ENCODE measurements around the gene NGEF.

NGEF gene

DNA sequence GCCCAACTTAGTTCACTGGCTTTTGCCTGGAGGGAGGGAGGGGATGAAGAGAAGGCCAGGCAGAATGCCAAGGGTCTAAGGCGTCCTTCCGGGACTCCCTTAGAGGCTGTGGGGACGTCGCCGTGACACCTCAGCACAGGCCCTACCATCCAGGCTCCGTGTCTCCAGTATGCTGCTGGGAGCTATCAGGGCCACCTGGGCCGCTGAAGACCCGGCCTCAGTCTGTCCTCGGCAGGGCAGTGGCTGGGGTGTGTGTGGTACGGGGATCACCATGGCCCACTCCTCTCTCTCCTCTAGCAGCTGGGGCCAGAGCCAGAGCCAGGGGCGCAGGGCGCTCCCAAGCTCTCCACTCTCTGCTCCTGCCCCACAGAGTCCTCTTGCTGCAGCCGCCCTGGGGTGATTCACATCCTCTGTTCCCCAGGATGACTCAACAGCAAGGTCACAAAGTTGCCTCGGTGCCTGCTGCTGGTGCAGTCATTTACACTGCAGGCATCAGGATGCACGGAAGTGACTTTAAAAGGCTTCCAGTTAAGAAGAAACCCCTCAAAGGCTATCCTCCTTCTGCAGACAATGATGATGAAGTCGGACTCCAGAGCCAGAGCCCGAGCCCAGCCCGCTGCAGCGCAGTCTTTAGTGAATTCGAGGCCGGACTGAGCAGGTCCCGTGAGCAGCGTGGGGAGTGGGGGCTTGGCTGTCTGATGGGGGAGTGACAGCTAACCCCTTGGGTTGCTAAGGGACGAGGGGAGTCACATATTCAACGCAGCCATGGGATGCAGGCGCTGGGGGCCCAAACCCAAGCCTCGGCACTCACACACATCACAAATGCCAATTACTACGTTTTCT lies 111.1 kb downstream of the NGEF start:
- no peak for DNase-seq

DNA sequence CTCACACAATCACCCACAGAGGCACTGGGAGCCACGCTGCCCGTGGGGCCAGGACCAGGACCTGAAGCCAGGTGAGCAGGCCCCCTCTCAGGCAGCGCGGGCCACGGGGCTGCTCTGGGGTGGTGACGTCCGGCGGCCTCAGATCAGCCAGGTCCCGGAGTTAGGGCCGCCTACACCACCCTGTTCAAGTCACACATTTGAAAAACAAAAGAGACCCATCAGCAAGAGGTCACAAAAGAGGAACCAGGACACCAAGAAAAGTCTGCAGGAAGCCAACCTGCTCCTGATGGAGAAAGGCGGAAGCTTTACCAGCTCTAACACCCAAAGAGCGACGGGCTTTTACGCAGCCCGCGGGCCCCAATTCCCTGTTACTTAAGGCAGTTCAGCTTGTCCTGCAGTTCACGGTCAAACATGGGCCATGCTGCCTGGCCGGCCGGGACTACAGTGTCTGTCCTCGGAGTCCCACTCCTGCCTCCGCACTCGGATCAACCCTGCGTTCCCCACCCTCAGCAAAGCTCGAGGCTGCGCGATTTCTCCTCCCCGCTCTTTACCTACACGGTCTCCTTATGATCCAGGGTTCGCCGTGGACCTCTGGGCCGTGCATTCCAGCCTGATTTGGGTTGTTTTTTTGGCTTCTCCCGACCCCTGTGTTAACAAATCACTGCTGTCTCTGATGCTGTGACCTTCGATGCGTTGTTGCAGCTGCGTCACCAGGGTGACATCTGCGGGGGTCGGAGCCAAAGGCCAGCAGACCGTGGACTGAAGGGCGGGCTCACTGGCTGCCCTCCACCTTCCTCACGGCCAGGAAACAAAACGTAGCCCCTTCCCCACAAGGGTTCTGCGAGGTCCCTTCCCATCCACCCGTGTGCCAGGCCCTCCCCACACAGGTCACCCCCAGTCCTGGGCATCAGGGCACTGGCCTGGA lies 112.0 kb downstream of the NGEF start:
- DNase-seq, result no peak

DNA sequence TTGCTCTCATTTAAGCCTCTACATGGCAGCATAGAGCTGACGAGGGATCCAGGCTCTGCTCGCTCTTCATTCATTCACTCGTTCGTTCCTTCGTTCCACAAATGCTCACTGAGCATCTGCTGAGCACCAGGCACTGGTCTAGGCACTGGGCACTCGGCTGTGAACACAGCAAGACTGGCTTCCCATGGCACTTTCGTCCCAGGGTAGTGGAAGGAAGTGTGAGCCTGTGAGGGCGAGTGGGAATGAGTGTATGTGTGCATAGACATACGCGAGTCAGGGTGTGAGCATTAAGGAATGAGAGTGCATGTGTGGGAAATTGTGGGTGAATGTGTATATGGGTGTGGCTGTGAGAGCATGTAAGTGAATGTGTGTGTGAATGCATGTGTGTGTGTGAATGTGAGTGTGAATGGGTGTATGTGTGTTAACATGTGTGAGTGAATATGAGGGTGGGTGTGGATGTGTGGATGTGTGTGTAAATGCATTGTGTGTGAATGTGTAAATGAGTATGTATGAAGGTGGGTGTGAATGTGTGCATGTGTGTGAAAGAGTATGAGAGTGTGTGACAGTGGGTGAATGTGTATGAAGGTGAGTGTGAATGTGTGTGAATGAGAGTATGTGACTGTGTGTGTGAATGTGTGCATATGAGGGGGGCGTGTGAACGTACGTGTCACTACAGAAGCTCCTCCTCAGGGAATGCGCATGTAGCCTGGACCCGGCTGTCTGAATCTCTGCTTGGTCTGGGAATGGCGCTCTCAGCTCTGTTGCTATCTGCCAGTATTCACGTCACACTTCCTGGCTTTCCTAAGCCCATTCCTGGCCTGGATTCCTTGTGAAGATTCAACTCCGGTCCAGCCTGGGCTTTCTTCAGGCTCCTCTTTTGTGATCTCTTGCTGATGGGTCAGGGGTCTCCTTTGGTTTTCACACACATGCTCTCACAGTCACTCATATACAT lies 114.2 kb downstream of the NGEF start:
- DNase-seq, result no peak

DNA sequence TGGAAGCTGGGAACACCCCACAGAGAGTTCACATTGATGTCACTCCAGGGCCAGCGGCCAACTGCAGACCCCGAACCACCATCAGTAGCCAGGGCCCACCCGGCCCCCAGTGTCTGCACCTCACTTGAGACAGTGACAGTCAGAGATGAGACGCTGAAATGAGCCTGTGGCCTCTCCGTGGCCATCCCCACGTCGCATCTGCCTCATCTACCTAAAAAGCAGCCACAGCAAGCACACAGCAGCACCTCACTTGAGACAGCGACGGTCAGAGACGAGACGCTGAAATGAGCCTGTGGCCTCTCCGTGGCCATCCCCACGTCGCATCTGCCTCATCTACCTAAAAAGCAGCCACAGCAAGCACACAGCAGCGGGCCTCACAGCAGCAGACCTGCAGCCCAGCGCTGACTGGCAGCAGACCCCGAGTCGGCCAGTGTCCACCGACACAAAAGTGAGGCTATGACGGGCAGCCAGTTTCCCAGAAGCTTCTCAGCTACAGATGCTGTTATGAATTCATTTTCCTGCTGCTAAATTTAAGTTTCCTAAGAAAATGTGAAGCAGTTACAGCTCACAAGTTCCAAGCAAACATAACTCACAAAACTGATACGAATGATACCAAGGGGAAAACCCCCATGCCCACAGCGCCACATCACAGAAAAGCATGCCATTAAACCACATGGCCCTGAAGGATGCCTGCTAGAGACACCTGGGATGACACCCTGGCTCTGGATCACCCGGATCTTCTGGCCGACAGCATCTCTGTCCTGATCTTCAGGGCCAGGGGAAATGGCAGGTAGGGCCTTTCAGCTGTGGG lies 115.3 kb downstream of the NGEF start:
- DNase-seq, result no peak

DNA sequence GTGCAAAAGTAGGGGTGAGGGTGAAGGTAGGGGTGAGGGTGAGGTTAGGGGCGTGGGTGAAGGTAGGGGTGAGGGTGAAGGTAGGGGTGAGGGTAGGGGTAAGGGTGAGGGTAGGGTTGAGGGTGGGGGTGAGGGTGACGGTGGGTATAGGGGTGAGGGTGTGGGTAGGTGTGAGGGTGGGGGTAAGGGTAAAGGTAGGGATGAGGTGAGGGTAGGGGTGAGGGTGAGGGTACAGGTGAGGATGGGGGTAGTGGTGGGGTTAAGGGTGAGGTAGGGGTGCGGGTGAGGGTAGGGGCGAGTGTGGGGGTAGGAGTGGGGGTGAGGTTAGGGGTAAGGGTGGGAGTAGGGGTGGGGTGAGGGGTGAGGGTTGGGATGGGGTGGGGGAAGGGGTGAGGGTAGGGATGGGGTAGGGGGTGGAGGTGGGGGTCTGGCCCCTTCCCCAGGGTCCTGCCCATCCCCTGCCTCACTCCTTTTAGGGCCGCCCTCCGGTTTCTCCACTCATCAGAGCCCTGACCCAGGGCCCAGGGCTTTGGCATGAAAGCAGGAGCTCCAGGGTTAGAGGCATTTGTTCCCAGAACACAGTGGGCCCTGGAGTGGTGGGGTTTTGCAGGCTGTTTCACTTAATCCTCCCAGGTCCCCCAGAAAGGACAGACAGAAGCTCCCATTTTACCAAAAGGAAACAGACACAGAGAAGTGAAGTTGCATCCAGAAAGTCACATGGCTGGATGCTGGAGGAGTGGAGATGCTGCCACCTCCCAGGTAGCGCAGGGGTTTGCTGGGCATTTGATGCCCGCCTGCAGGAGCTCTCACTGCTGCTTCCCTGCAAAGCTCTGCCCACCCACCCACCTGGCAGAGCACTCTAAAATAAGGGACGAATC lies 116.1 kb downstream of the NGEF start:
- DNase-seq, result no peak

DNA sequence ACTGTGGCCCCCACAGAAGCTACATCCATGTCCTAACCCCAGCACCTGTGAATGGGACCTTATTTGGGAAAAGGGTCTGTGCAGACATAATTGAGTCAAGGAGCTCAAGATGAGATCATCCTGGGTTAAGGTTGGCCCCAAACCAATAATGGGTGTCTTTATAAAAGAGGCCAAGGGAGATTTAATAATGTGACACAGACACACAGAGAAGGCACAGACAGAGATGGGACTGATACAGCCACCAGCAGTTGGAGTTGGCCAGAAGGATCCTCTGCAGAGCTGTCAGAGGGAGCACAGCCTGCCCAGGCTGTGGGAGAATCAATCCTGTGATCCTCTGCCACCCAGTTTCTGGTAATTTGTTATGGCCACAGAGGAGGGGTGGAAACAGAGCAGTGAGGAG lies 116.9 kb downstream of the NGEF start:
- DNase-seq, result no peak

DNA sequence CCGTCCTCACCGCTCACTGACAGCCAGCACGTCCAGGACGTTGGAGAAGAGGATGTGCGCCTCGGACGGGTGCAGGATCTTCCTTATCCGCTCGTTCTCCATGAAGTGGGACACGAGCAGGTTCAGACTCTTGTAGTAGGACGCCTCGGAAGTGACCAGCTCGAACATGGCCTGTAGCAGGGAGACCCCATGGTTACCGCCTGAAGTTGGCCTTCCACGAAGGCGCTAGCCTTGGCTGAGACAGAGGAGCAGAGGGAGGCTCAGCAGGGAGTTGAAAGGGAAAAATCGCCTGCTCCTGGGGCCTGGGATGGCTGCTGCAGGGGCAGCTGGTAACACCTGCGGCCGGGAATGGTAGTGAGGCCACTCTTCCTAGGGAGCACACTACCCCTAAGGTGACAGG lies 118.3 kb downstream of the NGEF start:
- DNase-seq, result no peak

DNA sequence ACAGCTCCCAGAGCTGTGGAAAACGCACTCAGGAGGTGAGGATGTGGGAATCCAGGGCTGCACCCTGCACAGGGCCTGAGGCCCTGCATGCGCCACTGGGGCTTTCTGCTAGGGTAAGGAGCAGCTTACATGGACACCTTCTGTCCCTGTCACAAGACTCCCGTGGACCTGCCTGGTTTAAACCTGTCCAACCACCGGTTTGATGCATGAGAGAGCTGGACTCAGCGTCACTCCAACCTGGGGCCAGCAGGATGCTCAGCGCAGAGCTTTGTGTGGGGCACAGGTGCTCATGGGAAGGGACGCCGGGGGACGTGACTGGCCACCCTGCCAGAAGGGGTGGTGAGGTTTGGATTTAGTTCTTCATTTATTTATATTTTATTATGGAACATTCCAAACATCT lies 118.8 kb downstream of the NGEF start:
- no peak for DNase-seq

DNA sequence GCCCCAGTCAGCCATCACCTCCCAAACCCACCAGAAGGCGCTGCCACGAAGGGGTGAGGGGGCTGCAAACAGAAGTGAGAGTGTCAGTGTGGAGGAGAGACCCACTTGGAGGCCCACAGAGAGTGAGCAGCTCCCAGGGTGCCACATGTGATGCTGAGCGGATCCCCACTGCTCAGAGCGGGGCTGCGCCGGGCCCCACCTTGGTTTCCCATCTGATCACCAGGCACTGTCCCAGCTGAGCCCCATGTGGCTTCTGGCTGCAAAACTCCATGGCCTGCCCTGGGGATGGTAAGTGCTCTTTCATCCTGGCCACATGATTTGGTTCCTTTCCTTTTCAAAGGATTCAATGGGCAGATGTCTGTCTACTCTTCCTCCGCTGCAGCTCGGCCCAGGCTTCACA lies 119.2 kb downstream of the NGEF start:
- DNase-seq, result no peak

DNA sequence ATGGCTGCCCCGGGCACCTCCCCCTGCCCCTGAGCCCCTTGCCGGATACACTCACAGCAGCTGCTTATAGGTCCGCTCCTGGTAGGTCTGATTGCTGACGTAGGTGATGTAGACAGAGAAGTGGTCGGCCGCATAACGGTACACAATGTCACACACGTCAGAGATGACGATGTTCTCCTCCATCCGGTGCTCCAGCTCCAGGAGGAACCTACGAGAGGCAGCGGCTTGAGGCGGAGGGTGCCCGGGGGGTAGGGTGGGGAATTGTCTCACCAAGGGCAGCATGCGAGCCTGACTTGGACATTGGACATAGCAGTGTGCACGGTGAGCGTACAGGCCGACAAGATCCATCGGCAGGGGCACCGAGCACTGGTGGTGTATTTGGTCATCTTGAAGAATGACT lies 120.2 kb downstream of the NGEF start:
- DNase-seq, result no peak

DNA sequence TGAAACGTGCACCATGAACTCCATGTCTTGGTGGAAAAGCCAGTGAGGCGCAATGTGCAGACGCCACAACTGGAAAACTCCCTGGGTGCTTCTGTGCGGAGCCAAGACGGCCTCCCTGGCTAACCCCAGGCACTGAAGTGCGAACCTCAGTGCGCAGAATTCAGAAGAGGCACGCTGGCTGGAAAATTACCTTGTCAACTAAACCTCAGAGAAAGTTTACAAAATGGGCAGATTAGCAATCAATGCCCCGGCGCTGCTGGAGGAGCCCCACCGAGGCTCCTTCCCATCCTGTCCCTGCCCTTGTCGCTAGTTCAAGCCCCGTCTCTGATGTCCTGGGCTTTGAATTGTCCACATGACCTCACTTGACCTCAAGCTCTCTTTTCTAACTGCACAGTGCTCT lies 120.8 kb downstream of the NGEF start:
- no peak for DNase-seq

DNA sequence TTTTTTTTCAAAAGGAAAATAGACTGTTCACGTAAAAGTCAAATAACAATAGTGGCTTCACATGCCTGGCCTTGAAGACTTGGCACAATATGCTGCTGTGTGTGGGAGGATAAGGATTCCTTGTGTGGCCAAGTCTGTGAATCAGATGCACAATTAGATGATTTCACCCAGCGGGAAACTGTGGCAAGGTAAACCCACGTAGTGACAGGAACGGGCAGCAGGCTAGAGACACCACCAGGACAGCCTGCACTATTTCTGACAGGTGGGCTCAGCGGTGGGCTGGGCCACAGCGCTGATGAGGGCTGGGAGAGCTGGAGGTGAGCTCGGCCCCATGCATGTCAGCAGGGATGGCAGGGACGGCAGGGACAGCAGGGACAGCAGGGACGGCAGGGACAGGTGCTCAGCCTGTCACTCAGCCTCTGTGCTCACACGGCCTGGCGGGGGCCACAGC lies 121.4 kb downstream of the NGEF start:
- no peak for DNase-seq

DNA sequence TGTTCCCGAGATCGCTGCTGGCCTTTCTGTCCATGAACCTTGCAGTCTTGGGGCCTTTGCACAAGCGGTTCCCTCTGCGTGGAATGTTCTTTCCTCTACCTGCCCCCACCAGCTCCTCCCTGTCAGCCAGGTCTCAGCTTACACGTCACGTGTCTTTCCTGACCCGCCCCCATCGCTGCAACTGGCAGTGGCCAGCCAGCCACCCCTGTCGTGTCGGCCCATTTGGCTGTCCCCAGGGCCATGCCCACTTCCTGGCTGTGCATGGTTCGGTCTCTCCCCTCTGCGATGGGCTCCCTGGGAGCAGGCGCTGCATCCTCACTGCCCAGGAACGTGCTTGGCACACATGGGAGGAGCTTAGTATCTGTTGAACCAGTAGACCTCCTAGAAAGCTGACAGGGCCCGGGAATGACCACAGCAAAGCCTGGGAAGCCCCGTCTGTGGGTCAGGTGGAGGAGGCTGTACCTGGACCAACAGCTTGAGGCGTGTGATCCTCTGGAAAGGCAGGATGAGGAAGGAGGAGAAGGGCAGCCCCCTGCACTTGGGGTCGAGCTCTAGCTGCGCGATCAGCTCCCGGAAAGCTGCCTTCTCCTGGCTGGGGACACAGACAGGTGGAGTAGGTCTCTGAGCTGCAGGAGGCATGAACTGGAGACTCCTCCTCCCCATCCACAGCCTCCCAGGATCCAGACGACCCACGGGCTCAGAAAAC lies 122.0 kb downstream of the NGEF start:
- DNase-seq, result no peak

DNA sequence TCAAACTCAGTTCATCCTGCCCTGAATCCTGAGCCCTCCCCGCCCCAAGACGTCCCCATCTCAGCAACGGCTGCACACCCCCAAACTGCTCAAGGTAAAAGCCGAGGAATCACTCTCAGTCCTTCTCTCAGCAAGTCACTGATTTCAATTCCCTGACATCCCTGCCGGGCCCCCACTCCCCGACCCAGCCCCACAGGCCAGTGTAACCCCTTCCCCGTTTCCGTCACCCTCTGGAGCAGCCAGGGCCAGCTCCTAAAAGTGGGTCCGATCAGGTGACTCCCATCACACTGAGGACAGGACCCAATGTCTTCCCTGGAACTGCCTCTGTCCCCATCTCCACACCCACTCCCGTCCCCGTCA lies 122.5 kb downstream of the NGEF start:
- no peak for DNase-seq

DNA sequence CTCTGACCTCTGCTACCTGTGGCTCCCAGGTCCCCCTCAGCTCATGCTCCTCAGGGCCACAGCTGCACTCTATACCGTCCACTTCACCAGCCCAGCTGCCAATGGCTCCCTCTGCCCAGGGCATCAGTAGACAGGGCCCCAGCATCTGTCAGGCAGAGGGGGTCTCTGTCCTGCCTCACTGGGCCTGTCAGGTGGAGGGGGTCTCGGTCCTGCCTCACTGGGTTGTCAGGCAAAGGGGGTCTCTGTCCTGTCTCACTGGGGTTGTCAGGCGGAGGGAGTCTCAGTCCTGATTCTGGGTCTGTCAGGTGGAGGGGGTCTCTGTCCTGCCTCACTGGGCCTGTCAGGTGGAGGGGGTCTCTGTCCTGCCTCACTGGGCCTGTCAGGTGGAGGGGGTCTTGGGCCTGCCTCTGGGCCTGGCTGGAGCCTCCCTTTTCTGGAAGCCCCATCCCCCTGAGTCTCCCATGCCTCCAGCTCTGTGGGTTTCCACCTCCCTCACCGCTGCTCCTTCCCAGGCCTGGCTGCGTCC lies 123.1 kb downstream of the NGEF start:
- no peak for DNase-seq

DNA sequence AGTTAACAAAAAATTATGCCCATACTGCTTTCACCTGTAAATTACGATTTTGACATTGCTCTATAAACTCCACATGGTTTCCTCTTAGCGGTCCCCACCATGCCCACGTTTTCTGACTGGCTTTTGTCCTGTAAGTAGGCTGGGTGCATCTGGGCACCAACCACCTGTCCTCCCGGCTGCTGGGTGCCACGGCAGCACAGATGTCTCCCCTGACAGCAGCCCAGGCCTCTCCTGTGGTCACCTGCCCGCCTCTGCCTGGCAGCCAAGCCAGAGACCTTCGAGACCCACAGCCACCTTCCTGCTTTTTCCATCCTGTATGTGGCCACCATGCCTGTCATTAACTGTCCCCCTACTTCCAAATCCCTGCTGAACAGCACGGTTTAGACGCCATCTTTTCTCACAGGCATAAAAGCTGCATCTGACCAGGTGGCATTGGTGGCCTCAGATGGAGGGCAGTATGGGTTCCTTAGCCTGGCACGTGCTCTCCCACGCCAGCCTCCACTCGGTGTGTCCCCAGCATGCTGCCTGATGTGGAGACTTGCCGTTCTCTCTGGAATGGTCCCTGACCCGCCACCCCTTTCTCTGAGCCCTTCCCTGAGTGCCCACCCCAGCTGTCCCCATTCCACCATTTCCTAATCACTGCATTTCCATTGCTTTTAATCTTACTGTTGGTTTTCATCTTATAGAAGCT lies 124.1 kb downstream of the NGEF start:
- no peak for DNase-seq

DNA sequence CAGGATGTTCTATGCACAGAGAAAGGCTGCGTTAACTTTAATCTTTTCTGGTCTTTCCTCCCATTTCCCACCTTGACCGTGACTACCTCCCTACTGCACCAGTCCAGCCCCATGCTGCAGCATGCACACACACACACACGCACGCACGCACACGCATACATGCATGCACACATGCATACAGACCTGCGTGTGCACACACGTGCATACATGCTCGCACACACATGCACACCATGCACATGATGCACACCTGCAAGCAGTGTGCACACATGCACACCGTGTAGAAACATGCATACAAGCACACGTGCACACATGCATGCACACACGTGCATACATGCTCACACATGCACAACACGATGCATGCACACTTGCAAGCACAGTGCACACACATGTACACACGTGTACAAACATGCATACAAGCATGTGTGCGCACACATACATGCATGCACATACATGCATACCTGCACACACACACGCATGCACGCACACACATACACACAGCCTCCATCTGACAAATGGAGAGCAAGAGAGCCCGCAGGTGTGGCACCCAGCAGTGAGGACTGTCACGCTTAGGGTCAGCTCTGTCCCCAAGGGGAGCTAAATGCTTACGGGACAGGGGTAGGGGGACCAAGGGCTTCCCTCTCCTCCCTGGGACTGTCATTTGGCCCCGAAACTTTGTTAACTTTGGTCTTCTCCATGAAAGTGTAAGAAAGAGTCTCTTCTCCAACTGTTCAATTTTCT lies 124.8 kb downstream of the NGEF start:
- no peak for DNase-seq

Data from amygdala (tissue), 56 donors.